MCF 10A (cell line): Measurements from ENCODE around the gene ZNF91. TPM values are rescaled to one million over a fixed set of nuclear protein-coding genes. Genes with fewer than 3 reads are reported as not detected.

Experiments
- BruUV-seq: library from RNA; stranded (reverse); fragments of 400-500 nt; replicated peaks from 2 replicates; lab custom pipeline; 2021; lab: Mats Ljungman, UMichigan
- CTCF ChIA-PET: fragments of 300-600 bp; sonication (Branson Sonifier 250); formaldehyde crosslinking; extraction: SDS; loops from one replicate; lab custom pipeline; 2021; ENCODE audit warnings: antibody characterized with exemption, inconsistent platforms; lab: Yijun Ruan, JAX
- POLR2A ChIA-PET: fragments of 300-600, 350-650 bp; sonication (Branson Sonifier 250); formaldehyde crosslinking; extraction: SDS; loops from one replicate; lab custom pipeline; 2020; ENCODE audit warnings: antibody characterized with exemption, inconsistent platforms; lab: Yijun Ruan, JAX
- DNase-seq: peaks from one replicate; pipeline ENCODE4 v3.0.0-alpha.2; 2018; ENCODE audit not compliant: unreplicated experiment
- H3K27ac Mint-ChIP-seq: one replicate; pipeline ENCODE4 v1.8.0; 2022; ENCODE audit warnings: mild to moderate bottlenecking, low read depth, mixed read lengths; ENCODE audit not compliant: unreplicated experiment
- H3K27me3 Mint-ChIP-seq: one replicate; pipeline ENCODE4 v1.8.0; 2022; ENCODE audit warnings: mixed read lengths; ENCODE audit not compliant: insufficient read depth, unreplicated experiment
- H3K36me3 Mint-ChIP-seq: one replicate; pipeline ENCODE4 v1.8.0; 2022; ENCODE audit warnings: mild to moderate bottlenecking, moderate library complexity, mixed read lengths; ENCODE audit not compliant: insufficient read depth, unreplicated experiment
- H3K4me1 Mint-ChIP-seq: one replicate; pipeline ENCODE4 v1.8.0; 2022; ENCODE audit warnings: mixed read lengths; ENCODE audit not compliant: insufficient read depth, unreplicated experiment
- H3K4me3 Mint-ChIP-seq: one replicate; pipeline ENCODE4 v1.8.0; 2022; ENCODE audit warnings: mild to moderate bottlenecking, moderate library complexity, mixed read lengths; ENCODE audit not compliant: unreplicated experiment
- H3K9me3 Mint-ChIP-seq: one replicate; pipeline ENCODE4 v1.8.0; 2022; ENCODE audit warnings: mixed read lengths; ENCODE audit not compliant: unreplicated experiment
- CTCF ChIP-seq: fragments of 200-600 bp; IDR thresholded peaks from one replicate; pipeline ENCODE4 v1.8.0; 2022; ENCODE audit warnings: antibody characterized with exemption, mild to moderate bottlenecking; ENCODE audit not compliant: unreplicated experiment
- intact Hi-C: fragments of 100-400 bp; cut with micrococcal nuclease; formaldehyde crosslinking; loops from 2 replicates; pipeline ENCODE4 v1.14.1; 2022
- total RNA-seq: library from RNA; stranded (reverse); gene quantifications from 2 replicates; pipeline ENCODE4 v1.2.3, GENCODE V29; 2022

The ZNF91 gene
- total RNA-seq, 1 experiment from 2014 or later = 15.8 TPM

DNA sequence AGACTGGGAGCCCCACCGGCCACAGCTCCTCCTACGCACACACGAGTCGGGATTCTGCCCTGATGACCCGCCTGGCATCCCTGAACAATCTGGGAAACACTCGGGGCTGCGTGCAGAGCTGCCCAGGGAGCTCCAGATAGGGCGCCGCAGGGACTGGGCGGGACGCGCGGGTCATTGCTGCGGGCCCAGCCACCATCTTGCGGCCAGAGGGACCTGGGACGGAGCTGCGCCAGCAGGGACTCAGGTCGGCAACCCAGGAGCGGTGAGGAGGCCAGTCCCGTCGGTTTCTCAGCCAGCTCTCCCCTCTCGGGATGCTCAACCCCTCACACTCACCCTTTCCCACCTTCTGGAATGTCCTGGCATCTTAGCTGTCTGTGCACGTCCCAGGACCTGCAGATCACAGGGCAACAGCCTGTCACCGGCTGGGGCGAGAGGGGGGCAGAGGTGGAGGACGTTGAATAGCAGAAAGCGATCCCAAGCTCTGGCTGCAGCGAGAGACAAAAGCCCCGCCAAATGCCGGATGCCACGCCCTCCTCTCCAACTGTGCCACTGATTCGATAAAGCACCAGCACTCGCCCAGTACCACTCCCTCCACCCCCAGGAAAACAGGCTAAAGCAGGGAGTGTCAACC lies 20.4 kb upstream of the ZNF91 start:
- H3K4me1 Mint-ChIP-seq = no peaks in the 10 kb centered on the region
- no peak for TF ChIP-seq CTCF
- H3K36me3 Mint-ChIP-seq = no peaks in the 10 kb centered on the region
- DNase-seq = no peak
- no peak overlapping the region for H3K4me3 Mint-ChIP-seq
- H3K9me3 Mint-ChIP-seq = peaks cover 7% of the 10 kb centered on the region
- BruUV-seq = no TSS peak
- ChIA-PET POLR2A (interaction anchor here (0.8 kb wide), 1 partner anchor 21 kb away, joined by 3 read pairs; the partner anchor contains the start of gene ZNF91), CTCF (interaction anchor here (0.5 kb wide), 1 partner anchor 384 kb away, joined by 4 read pairs; no protein-coding TSS in a partner anchor)
- H3K27me3 Mint-ChIP-seq = no peaks in the 10 kb centered on the region
- intact Hi-C loops = no loop called here
- no peak overlapping the region for H3K27ac Mint-ChIP-seq

DNA sequence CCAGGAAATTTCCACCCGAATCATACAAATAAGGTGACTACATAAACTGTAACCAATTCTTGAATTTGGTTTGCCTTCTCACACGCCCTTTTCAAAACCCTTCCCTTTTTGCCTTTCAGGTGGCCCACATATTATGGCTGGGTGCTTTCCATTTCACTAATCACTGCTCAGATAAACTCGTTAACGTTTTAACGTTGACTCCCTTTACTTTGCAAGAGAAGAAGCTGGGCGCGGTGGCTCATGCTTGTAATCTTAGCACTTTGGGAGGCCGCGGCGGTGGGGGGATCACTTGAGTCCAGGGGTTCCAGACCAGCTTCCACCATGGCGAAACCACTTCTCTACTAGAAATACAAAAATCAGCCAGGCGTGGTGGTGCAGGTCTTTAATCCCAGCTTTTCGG lies 19.8 kb upstream of the ZNF91 start:
- Mint-ChIP-seq H3K36me3 (no peaks in the 10 kb centered on the region), H3K27ac (no peak overlapping the region), H3K9me3 (peaks cover 7% of the 10 kb centered on the region), H3K4me3 (no peak overlapping the region), H3K27me3 (no peaks in the 10 kb centered on the region), H3K4me1 (no peaks in the 10 kb centered on the region)
- BruUV-seq = no TSS peak
- ChIA-PET CTCF (no interaction called here), POLR2A (interaction anchor here (0.6 kb wide), 1 partner anchor 333 kb away, joined by 3 read pairs; no protein-coding TSS in a partner anchor)
- no peak for TF ChIP-seq CTCF
- no peak for DNase-seq
- intact Hi-C loops = no loop called here

DNA sequence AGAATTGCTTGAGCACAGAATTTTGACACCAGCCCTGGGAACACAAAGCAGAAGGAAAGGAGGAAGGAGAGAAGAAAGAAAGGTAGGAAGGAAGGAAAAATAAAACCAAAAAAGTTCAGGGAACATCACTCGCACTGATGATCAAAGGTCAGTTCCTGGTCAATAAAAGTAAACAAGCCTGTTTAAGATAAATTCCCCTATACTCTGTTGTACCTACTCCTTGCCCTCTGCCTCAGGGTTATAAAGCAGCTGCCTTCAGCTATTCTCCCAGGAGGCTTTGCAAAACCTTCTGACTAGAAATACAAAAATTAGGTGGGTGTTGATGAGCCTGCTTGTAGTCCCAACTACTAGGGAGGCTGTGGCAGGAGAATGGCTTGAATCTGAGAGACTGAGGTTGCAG lies 14.9 kb upstream of the ZNF91 start:
- TF ChIP-seq CTCF = no peak
- Mint-ChIP-seq H3K4me1 (no peaks in the 10 kb centered on the region), H3K36me3 (no peaks in the 10 kb centered on the region), H3K4me3 (no peak overlapping the region), H3K9me3 (peaks cover 19% of the 10 kb centered on the region), H3K27ac (no peak overlapping the region), H3K27me3 (no peaks in the 10 kb centered on the region)
- DNase-seq = no peak
- intact Hi-C loops = no loop called here
- ChIA-PET POLR2A (interaction anchor here (0.9 kb wide), 1 partner anchor 15 kb away, joined by 3 read pairs; no protein-coding TSS in a partner anchor), CTCF (no interaction called here)
- no TSS peak for BruUV-seq

DNA sequence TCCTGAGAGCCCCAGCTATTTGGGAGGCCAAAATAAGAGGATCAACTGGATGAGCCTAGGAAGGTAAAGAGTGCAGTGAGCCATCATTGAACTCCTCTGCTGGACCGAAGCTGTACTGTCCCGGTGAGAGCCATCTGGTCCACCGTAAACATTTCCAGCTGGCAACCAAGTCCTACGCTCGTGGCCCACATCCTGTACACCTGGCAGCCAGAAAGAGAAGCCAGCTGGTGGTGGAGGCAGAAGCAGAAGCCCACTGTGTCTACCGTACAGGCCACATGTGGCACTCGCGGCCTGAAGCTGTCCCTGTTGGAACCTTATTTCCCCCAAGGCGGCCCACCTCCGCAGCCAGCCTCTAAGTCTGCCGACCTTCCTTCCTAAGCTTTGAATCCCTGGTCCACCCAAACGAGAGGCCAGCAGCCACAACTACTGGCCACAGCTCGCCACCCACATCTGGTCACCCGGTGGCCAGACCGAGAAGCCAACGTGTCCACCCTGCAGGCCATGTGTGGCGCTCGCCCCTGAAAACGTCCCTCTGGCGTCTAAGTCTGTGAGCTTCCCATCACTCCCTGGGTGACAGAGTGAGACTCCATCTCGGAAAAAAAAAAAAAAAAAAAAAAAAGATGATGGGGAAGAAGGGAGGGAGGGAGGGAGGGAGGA lies 14.2 kb upstream of the ZNF91 start:
- BruUV-seq = no TSS peak
- Mint-ChIP-seq H3K36me3 (no peaks in the 10 kb centered on the region), H3K27me3 (no peaks in the 10 kb centered on the region), H3K4me1 (no peaks in the 10 kb centered on the region), H3K27ac (no peak overlapping the region), H3K9me3 (peaks cover 19% of the 10 kb centered on the region), H3K4me3 (no peak overlapping the region)
- intact Hi-C loops = no loop called here
- CTCF ChIA-PET = no interaction called here
- DNase-seq = no peak
- TF ChIP-seq CTCF = no peak
- POLR2A ChIA-PET = interaction anchor here (0.9 to 1.0 kb wide), 2 partner anchors 14 to 15 kb away, joined by 3 to 4 read pairs; partner anchors contain the start of gene ZNF91
